GM19397 (cell line): ENCODE data around the gene DCX.
"Not testable (repeated sequence)": the region's sequence is repeated elsewhere in the genome, so short reads cannot be mapped to it uniquely, and the experiment has no call there.

Experiments
- ATAC-seq: cut with Tn5 transposase; IDR thresholded peaks from one replicate; pipeline ENCODE4 v1.9.1; 2021; ENCODE audit warnings: mild to moderate bottlenecking, moderate library complexity; ENCODE audit not compliant: unreplicated experiment

Gene DCX

GRCh38 chrX:111375747-111376146, 36.2 kb downstream of the DCX start:
- no peak for ATAC-seq

GRCh38 chrX:111372086-111372485, 39.9 kb downstream of the DCX start:
- no peak for ATAC-seq

GRCh38 chrX:111365770-111366325, 46.1 kb downstream of the DCX start:
- ATAC-seq, result no peak

- no peak for ATAC-seq
These were observed 48.3 kb downstream of the DCX start for GRCh38 chrX:111363741-111364140.

GRCh38 chrX:111361751-111362150, 50.2 kb downstream of the DCX start:
- ATAC-seq, result no peak

GRCh38 chrX:111360839-111361238, 51.2 kb downstream of the DCX start:
- ATAC-seq, result no peak

GRCh38 chrX:111355523-111356115, 56.4 kb downstream of the DCX start:
- ATAC-seq, result no peak

- no peak for ATAC-seq
These were observed 57.5 kb downstream of the DCX start for GRCh38 chrX:111354496-111354895.

GRCh38 chrX:111353793-111354192, 58.2 kb downstream of the DCX start:
- ATAC-seq, result no peak

GRCh38 chrX:111352424-111352823, 59.6 kb downstream of the DCX start:
- no peak for ATAC-seq

- ATAC-seq, result no peak
These were observed 62.1 kb downstream of the DCX start for GRCh38 chrX:111349934-111350333.

- ATAC-seq, result no peak
These were observed 62.9 kb downstream of the DCX start for GRCh38 chrX:111349101-111349500.

GRCh38 chrX:111348429-111348828, 63.6 kb downstream of the DCX start:
- ATAC-seq, result no peak

- not testable (repeated sequence) for ATAC-seq
These were observed 65.8 kb downstream of the DCX start for GRCh38 chrX:111346150-111346549.

- no peak for ATAC-seq
These were observed 71.9 kb downstream of the DCX start for GRCh38 chrX:111340054-111340453.

- no peak for ATAC-seq
These were observed 72.8 kb downstream of the DCX start for GRCh38 chrX:111339212-111339611.

GRCh38 chrX:111338095-111338698, 73.8 kb downstream of the DCX start:
- ATAC-seq, result no peak

- no peak for ATAC-seq
These were observed 74.8 kb downstream of the DCX start for GRCh38 chrX:111337067-111337637.

GRCh38 chrX:111336141-111336540, 75.9 kb downstream of the DCX start:
- no peak for ATAC-seq

GRCh38 chrX:111329370-111329769, 82.6 kb downstream of the DCX start:
- ATAC-seq, result no peak

GRCh38 chrX:111328858-111329257, 83.1 kb downstream of the DCX start:
- ATAC-seq, result no peak

GRCh38 chrX:111322231-111322855, 89.6 kb downstream of the DCX start:
- ATAC-seq, result no peak
